Right forelimb (tissue), 1 donor: ENCODE data around the gene ATRAID.
"Not testable (repeated sequence)": the region's sequence is repeated elsewhere in the genome, so short reads cannot be mapped to it uniquely, and the experiment has no call there.

ENCODE experiments used
- DNase-seq: peaks from one replicate; pipeline ENCODE4 v3.0.0-alpha.2; 2018

The ATRAID gene

GRCh38 chr2:27194538-27195354 is 17.1 kb upstream of the ATRAID start:
- no peak for DNase-seq

GRCh38 chr2:27195799-27196198 is 16.0 kb upstream of the ATRAID start:
- DNase-seq = not testable (repeated sequence)

GRCh38 chr2:27198068-27198467 is 13.8 kb upstream of the ATRAID start:
- DNase-seq = not testable (repeated sequence)

- no peak for DNase-seq
Observed at GRCh38 chr2:27198627-27199026, 13.2 kb upstream of the ATRAID start.

- no peak for DNase-seq
Observed at GRCh38 chr2:27199241-27199640, 12.6 kb upstream of the ATRAID start.

- no peak for DNase-seq
Observed at GRCh38 chr2:27201675-27202074, 10.2 kb upstream of the ATRAID start.

GRCh38 chr2:27202854-27203253 is 9.0 kb upstream of the ATRAID start:
- DNase-seq = no peak

GRCh38 chr2:27203741-27204140 is 8.1 kb upstream of the ATRAID start:
- DNase-seq = no peak

- no peak for DNase-seq
Observed at GRCh38 chr2:27204566-27204965, 7.3 kb upstream of the ATRAID start.

- no peak for DNase-seq
Observed at GRCh38 chr2:27205206-27205605, 6.6 kb upstream of the ATRAID start.

GRCh38 chr2:27206346-27206745 is 5.5 kb upstream of the ATRAID start:
- DNase-seq = no peak

GRCh38 chr2:27208486-27209050 is 3.3 kb upstream of the ATRAID start:
- no peak for DNase-seq

- no peak for DNase-seq
Observed at GRCh38 chr2:27209621-27210401, 2.0 kb upstream of the ATRAID start.

GRCh38 chr2:27211241-27211942 is 449 bp upstream of the ATRAID start:
- peak; percentile 33 for DNase-seq

- no peak for DNase-seq
Observed at GRCh38 chr2:27212626-27213471, 1.0 kb downstream of the ATRAID start.

- no peak for DNase-seq
Observed at GRCh38 chr2:27214941-27215340, 3.1 kb downstream of the ATRAID start.

GRCh38 chr2:27216416-27217137 is 4.7 kb downstream of the ATRAID start:
- peak; percentile 51 for DNase-seq

- DNase-seq = peak; percentile 88
Observed at GRCh38 chr2:27217173-27218121, 5.6 kb downstream of the ATRAID start, which contains the start of gene CAD. Gene CAD (plus strand): TSS chr2:27217369. CDS start chr2:27217552, 183 bp downstream.

- no peak for DNase-seq
Observed at GRCh38 chr2:27218614-27219013, 6.8 kb downstream of the ATRAID start.

GRCh38 chr2:27219091-27219490 is 7.2 kb downstream of the ATRAID start:
- no peak for DNase-seq
